GM12891 (cell line): Measurements from ENCODE around the gene AMER1.

Source experiments
- DNase-seq: peaks from one replicate; pipeline ENCODE4 v3.0.0; 2011; ENCODE audit warnings: low spot score; ENCODE audit not compliant: insufficient read length
- FAIRE-seq: peaks from 2 replicates; lab custom pipeline; 2011; peaks lifted over from hg19 to GRCh38; lab: Jason Lieb, UNC
- PAX5 ChIP-seq: IDR thresholded peaks from 2 replicates; pipeline ENCODE4 v1.6.1; 2011; ENCODE audit warnings: low read length, moderate library complexity, mild to moderate bottlenecking; ENCODE audit not compliant: insufficient read depth, severe bottlenecking
- POLR2A ChIP-seq: IDR thresholded peaks from 2 replicates; pipeline ENCODE4 v1.6.1; 2011; ENCODE audit warnings: low read depth, low read length, control low read depth
- POLR2AphosphoS5 ChIP-seq: IDR thresholded peaks from 2 replicates; pipeline ENCODE4 v1.6.1; 2011; ENCODE audit warnings: low read depth, low read length, control low read depth
- POU2F2 ChIP-seq: IDR thresholded peaks from 2 replicates; pipeline ENCODE4 v1.6.1; 2011; ENCODE audit warnings: low read depth, mild to moderate bottlenecking, control low read depth, low read length, moderate library complexity
- SPI1 ChIP-seq: IDR thresholded peaks from 2 replicates; pipeline ENCODE4 v1.6.1; 2011; ENCODE audit warnings: low read depth, low read length, control low read depth
- TAF1 ChIP-seq: IDR thresholded peaks from 2 replicates; pipeline ENCODE4 v1.6.1; 2011; ENCODE audit warnings: low read depth, low read length, control low read depth

The AMER1 gene

GRCh38 chrX:64186974-64187761 is 18.3 kb downstream of the AMER1 start:
- FAIRE-seq (no peak), DNase-seq (no peak)
- TF ChIP-seq SPI1 (no peak), PAX5 (no peak), TAF1 (no peak), POLR2A (no peak), POU2F2 (no peak), POLR2AphosphoS5 (no peak)

DNA sequence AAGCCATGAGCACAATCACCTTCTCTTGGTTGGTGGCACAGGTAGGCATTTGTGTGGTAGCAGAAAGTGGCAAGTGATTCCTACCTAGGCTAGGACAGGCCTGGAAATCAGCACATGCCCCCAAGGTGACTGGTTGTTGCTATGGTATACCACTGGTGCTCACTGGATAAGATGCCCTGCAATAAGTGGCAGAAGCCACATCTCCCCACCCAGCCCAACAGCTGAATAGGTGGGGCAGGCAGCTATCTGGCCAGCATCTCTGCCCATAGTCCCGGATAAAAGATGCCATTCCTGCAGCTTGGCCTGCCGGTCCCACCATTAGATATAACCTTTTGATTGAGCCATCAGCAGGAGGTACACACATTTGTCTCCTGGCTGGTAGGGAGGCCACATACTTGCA is 21.1 kb downstream of the AMER1 start:
- no peak for DNase-seq
- TF ChIP-seq POLR2AphosphoS5 (no peak), SPI1 (no peak), POLR2A (no peak), TAF1 (no peak), PAX5 (no peak), POU2F2 (no peak)
- FAIRE-seq, result no peak

- no peak for TF ChIP-seq POU2F2
- TF ChIP-seq TAF1, result no peak
- TF ChIP-seq SPI1, result no peak
- TF ChIP-seq POLR2AphosphoS5, result no peak
- TF ChIP-seq POLR2A, result no peak
- no peak for TF ChIP-seq PAX5
- DNase-seq (no peak), FAIRE-seq (no peak)
Observed at GRCh38 chrX:64182208-64182607, 23.3 kb downstream of the AMER1 start.

GRCh38 chrX:64176876-64177275 is 28.6 kb downstream of the AMER1 start:
- DNase-seq (no peak), FAIRE-seq (no peak)
- TF ChIP-seq PAX5, result no peak
- no peak for TF ChIP-seq POU2F2
- no peak for TF ChIP-seq TAF1

GRCh38 chrX:64169988-64170387 is 35.5 kb downstream of the AMER1 start:
- DNase-seq, result no peak
- no peak for TF ChIP-seq POLR2AphosphoS5
- TF ChIP-seq TAF1, result no peak
- TF ChIP-seq PAX5, result no peak
- no peak for TF ChIP-seq POLR2A
- no peak for TF ChIP-seq POU2F2
- no peak for TF ChIP-seq SPI1
- FAIRE-seq, result no peak

DNA sequence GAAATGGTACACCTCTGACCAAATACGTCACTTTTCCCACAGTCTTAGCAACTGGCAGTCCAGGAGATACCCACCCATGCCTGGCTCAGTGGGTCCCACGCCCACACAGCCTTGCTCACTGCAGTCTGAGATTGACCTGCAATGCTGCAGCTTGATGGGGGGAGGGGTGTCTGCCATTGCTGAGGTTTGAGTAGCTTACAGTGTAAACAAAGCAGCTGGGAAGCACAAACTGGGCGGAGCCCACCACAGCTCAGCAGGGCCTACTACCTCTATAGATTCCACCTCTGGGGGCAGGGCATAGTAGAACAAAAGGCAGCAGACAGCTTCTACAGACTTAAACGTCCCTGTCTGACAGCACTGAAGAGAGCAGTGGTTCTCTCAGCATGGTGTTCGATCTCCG is 52.7 kb downstream of the AMER1 start:
- FAIRE-seq (no peak), DNase-seq (no peak)
- TF ChIP-seq POU2F2, result no peak
- no peak for TF ChIP-seq PAX5
- TF ChIP-seq TAF1, result no peak
- TF ChIP-seq POLR2A, result no peak
- no peak for TF ChIP-seq SPI1

GRCh38 chrX:64151911-64152310 is 53.6 kb downstream of the AMER1 start:
- TF ChIP-seq POLR2A (no peak), POLR2AphosphoS5 (no peak), SPI1 (no peak), PAX5 (no peak), POU2F2 (no peak)
- no peak for FAIRE-seq
- DNase-seq, result no peak

GRCh38 chrX:64150775-64151174 is 54.7 kb downstream of the AMER1 start:
- FAIRE-seq, result no peak
- DNase-seq, result no peak
- no peak for TF ChIP-seq POU2F2
- no peak for TF ChIP-seq POLR2AphosphoS5
- no peak for TF ChIP-seq PAX5
- TF ChIP-seq POLR2A, result no peak
- no peak for TF ChIP-seq TAF1
- TF ChIP-seq SPI1, result no peak
